Nephron progenitor cell (in vitro differentiated cells): ENCODE measurements around the gene CAPNS1.
A peak's percentile ranks its signal among the peaks of the same experiment; 100 is the strongest.

Experiments used
- DNase-seq: peaks from one replicate; pipeline ENCODE4 v3.0.0; 2021
- H3K27ac Mint-ChIP-seq: 2 replicates; pipeline ENCODE4 v1.8.0; 2021; ENCODE audit warnings: mild to moderate bottlenecking, moderate library complexity, mixed read lengths
- H3K27me3 Mint-ChIP-seq: 2 replicates; pipeline ENCODE4 v1.8.0; 2021; ENCODE audit warnings: mild to moderate bottlenecking, low read depth, mixed read lengths; ENCODE audit not compliant: poor library complexity
- H3K36me3 Mint-ChIP-seq: 2 replicates; pipeline ENCODE4 v1.8.0; 2021; ENCODE audit warnings: low read depth, mixed read lengths
- H3K4me1 Mint-ChIP-seq: 2 replicates; pipeline ENCODE4 v1.8.0; 2021; ENCODE audit warnings: mixed read lengths
- H3K4me3 Mint-ChIP-seq: 2 replicates; pipeline ENCODE4 v1.8.0; 2021; ENCODE audit warnings: mild to moderate bottlenecking, moderate library complexity, mixed read lengths
- H3K9me3 Mint-ChIP-seq: 2 replicates; pipeline ENCODE4 v1.8.0; 2021; ENCODE audit warnings: mild to moderate bottlenecking, moderate library complexity, mixed read lengths
- CTCF ChIP-seq: fragments of 200-600 bp; sonication (generic); IDR thresholded peaks from 2 replicates; pipeline ENCODE4 v1.5.0; 2021; ENCODE audit warnings: antibody characterized with exemption

Gene CAPNS1

GRCh38 chr19:36150586-36150985 is 10.7 kb downstream of the CAPNS1 start:
- Mint-ChIP-seq H3K4me1 (peaks cover 7% of the 10 kb centered on the region), H3K27me3 (no peaks in the 10 kb centered on the region), H3K36me3 (peaks cover 57% of the 10 kb centered on the region), H3K9me3 (no peaks in the 10 kb centered on the region), H3K4me3 (no peak overlapping the region), H3K27ac (no peak overlapping the region)
- DNase-seq: no peak
- no peak for TF ChIP-seq CTCF

GRCh38 chr19:36151144-36152018 is 11.5 kb downstream of the CAPNS1 start:
- Mint-ChIP-seq H3K36me3 (peaks cover 49% of the 10 kb centered on the region), H3K4me1 (peaks cover 15% of the 10 kb centered on the region), H3K27ac (no peak overlapping the region), H3K9me3 (no peaks in the 10 kb centered on the region), H3K27me3 (no peaks in the 10 kb centered on the region), H3K4me3 (no peak overlapping the region)
- TF ChIP-seq CTCF: no peak
- DNase-seq: no peak

GRCh38 chr19:36152019-36152351 is 12.1 kb downstream of the CAPNS1 start:
- no peak for DNase-seq
- H3K9me3 Mint-ChIP-seq: no peaks in the 10 kb centered on the region
- peaks cover 43% of the 10 kb centered on the region for H3K36me3 Mint-ChIP-seq
- no peak overlapping the region for H3K27ac Mint-ChIP-seq
- H3K27me3 Mint-ChIP-seq: no peaks in the 10 kb centered on the region
- no peak overlapping the region for H3K4me3 Mint-ChIP-seq
- no peak for TF ChIP-seq CTCF
- H3K4me1 Mint-ChIP-seq: peaks cover 21% of the 10 kb centered on the region

GRCh38 chr19:36152352-36153091 is 12.7 kb downstream of the CAPNS1 start, which contains the start of gene COX7A1:
TSS of gene COX7A1 (minus strand) at chr19:36152447. CDS start at chr19:36152407, 40 bp downstream.
- H3K27ac Mint-ChIP-seq: peak within 1 kb of the TSS; percentile 45
- DNase-seq: no peak
- no peaks in the 10 kb centered on the region for H3K9me3 Mint-ChIP-seq
- peaks cover 39% of the 10 kb centered on the region for H3K36me3 Mint-ChIP-seq
- H3K4me1 Mint-ChIP-seq: peaks cover 26% of the 10 kb centered on the region
- no peaks in the 10 kb centered on the region for H3K27me3 Mint-ChIP-seq
- TF ChIP-seq CTCF: no peak
- H3K4me3 Mint-ChIP-seq: no peak within 1 kb of the TSS

GRCh38 chr19:36153126-36153525 is 13.3 kb downstream of the CAPNS1 start:
- Mint-ChIP-seq H3K36me3 (peaks cover 35% of the 10 kb centered on the region), H3K4me3 (no peak overlapping the region), H3K27ac (no peak overlapping the region), H3K27me3 (no peaks in the 10 kb centered on the region), H3K4me1 (peaks cover 32% of the 10 kb centered on the region), H3K9me3 (no peaks in the 10 kb centered on the region)
- no peak for TF ChIP-seq CTCF
- DNase-seq: no peak
